Measurements from ENCODE around the gene HOXB2. TPM values are rescaled to one million over a fixed set of nuclear protein-coding genes. Genes with fewer than 3 reads are reported as not detected.

HOXB2 gene
- polyA plus RNA-seq, 2 of the 4 experiments (the other 2 are of a cell fraction): 0.65 to 2.6 TPM

- TF ChIP-seq, protein P1, sequence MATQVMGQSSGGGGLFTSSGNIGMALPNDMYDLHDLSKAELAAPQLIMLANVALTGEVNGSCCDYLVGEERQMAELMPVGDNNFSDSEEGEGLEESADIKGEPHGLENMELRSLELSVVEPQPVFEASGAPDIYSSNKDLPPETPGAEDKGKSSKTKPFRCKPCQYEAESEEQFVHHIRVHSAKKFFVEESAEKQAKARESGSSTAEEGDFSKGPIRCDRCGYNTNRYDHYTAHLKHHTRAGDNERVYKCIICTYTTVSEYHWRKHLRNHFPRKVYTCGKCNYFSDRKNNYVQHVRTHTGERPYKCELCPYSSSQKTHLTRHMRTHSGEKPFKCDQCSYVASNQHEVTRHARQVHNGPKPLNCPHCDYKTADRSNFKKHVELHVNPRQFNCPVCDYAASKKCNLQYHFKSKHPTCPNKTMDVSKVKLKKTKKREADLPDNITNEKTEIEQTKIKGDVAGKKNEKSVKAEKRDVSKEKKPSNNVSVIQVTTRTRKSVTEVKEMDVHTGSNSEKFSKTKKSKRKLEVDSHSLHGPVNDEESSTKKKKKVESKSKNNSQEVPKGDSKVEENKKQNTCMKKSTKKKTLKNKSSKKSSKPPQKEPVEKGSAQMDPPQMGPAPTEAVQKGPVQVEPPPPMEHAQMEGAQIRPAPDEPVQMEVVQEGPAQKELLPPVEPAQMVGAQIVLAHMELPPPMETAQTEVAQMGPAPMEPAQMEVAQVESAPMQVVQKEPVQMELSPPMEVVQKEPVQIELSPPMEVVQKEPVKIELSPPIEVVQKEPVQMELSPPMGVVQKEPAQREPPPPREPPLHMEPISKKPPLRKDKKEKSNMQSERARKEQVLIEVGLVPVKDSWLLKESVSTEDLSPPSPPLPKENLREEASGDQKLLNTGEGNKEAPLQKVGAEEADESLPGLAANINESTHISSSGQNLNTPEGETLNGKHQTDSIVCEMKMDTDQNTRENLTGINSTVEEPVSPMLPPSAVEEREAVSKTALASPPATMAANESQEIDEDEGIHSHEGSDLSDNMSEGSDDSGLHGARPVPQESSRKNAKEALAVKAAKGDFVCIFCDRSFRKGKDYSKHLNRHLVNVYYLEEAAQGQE (IDR thresholded peaks at IDR 0.05): no peak
- TF ChIP-seq ELK1 (IDR thresholded peaks at IDR 0.05; ENCODE audit: low read depth, low read length) (no peak), PHF8 (IDR thresholded peaks at IDR 0.05; ENCODE audit: borderline replicate concordance, low read depth) (no peak), RAD21 (conservative IDR thresholded peaks at IDR 0.05 in 1 of 2, IDR thresholded peaks at IDR 0.05 in 1 of 2) (peak; percentile 91 to 94)
Observed at GRCh38 chr17:48593840-48594537, 49.1 kb upstream of the HOXB2 start (continued).

DNA sequence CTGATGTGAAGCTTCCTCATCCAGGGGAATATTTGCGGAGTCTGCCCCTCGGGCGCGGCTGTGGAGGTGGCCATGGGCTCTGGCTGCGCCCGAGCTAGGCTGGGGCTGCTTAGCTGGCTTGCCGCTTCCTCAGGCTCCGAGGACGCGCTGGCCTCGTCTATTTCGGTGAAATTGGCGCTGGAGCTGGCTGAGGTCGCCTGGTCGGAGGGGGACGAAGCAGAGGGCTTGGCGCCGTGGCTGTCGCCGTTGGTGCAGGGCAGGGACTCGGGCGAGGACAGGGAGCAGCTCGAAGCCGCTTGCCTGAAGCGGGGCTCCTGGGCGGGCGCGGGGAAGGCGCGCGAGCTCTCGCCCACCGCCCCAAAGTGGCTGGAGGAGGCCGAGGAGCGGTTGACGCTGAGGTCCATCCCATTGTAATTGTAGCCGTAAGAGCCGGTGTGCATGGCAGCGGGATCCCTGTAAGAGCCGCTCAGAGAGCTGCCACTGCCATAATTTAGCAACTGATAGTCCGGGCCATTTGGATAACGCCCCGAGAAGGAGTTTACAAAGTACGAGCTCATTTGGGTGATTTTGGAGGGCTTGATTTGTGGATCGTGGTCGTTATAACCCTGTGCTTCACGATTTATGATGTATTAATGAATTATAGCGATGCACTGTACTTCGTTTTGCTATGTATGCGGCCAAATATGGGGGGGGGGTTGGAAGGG, 48.4 kb upstream of the HOXB2 start, which contains the start of gene HOXB5:
Gene HOXB5, minus strand, starts transcription at position 654 of the 704 bp plus-strand sequence. Its CDS starts 97 bp downstream, at position 557.
- no peak for DNase-seq (ENCODE audit: low read depth in 1 of 2, low spot score in 1 of 2)
- Histone ChIP-seq H3K27ac (peak within 1 kb of the TSS in 1 of 2 experiments; percentile 60; a peak in 4 of 6 replicates), H3K4me3 (peak within 1 kb of the TSS; percentile 22), H3K9me3 (no peaks in the 10 kb centered on the region), H3K4me1 (peaks cover 5% of the 10 kb centered on the region), H3K4me2 (peak within 1 kb of the TSS; percentile 64)
- no peak for TF ChIP-seq CBX2 (IDR thresholded peaks at IDR 0.05; ENCODE audit: borderline replicate concordance, low read depth)
- TF ChIP-seq RARB (CRISPR knock-in tag; IDR thresholded peaks at IDR 0.05): no peak
- no peak for TF ChIP-seq TP53 (CRISPR knock-in tag; IDR thresholded peaks at IDR 0.05)
- no peak for TF ChIP-seq ZSCAN20 (CRISPR knock-in tag; IDR thresholded peaks at IDR 0.05)
- TF ChIP-seq, protein P2, sequence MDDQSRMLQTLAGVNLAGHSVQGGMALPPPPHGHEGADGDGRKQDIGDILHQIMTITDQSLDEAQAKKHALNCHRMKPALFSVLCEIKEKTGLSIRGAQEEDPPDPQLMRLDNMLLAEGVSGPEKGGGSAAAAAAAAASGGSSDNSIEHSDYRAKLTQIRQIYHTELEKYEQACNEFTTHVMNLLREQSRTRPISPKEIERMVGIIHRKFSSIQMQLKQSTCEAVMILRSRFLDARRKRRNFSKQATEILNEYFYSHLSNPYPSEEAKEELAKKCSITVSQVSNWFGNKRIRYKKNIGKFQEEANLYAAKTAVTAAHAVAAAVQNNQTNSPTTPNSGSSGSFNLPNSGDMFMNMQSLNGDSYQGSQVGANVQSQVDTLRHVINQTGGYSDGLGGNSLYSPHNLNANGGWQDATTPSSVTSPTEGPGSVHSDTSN (IDR thresholded peaks at IDR 0.05): no peak
- TF ChIP-seq, protein P3, sequence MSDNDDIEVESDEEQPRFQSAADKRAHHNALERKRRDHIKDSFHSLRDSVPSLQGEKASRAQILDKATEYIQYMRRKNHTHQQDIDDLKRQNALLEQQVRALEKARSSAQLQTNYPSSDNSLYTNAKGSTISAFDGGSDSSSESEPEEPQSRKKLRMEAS (IDR thresholded peaks at IDR 0.05): no peak
- 0 out of 5 replicates have a peak, but pooled peaks of 1 of the 2 experiments have one; percentile 6 for TF ChIP-seq JUN (IDR thresholded peaks at IDR 0.05)
- TF ChIP-seq, protein P1 (IDR thresholded peaks at IDR 0.05): no peak
- TF ChIP-seq HOXB13 (CRISPR knock-in tag; IDR thresholded peaks at IDR 0.05; ENCODE audit: low read depth): no peak
- TF ChIP-seq NFE2L2 (conservative IDR thresholded peaks at IDR 0.05; ENCODE audit: low read length): no peak
- TF ChIP-seq CHD2 (IDR thresholded peaks at IDR 0.05; ENCODE audit: low read length, partially characterized antibody): no peak
- TF ChIP-seq FOSB (CRISPR knock-in tag; IDR thresholded peaks at IDR 0.05): no peak
- TF ChIP-seq MYC (IDR thresholded peaks at IDR 0.05; ENCODE audit: borderline replicate concordance, low read length): no peak
- no peak for TF ChIP-seq CHD4 (IDR thresholded peaks at IDR 0.05; ENCODE audit: borderline replicate concordance)
- TF ChIP-seq NPAS2 (CRISPR knock-in tag; IDR thresholded peaks at IDR 0.05; ENCODE audit: borderline replicate concordance): no peak
- 0 out of 2 replicates have a peak, but pooled peaks have one; percentile 15 for TF ChIP-seq HOXB5 (CRISPR knock-in tag; IDR thresholded peaks at IDR 0.05)
- 74% methylated on average over 50 of the region's 50 CpGs for WGBS (ENCODE audit: missing lambda C conversion rate)
- no peak for ATAC-seq
- POLR2A ChIA-PET: interaction anchor here (0.7 kb wide), 1 partner anchor 205 kb away, joined by 4 read pairs; no protein-coding TSS in a partner anchor
- no peak for FAIRE-seq
- CTCF ChIA-PET: interaction anchor here (0.6 to 5.9 kb wide), 50 partner anchors 16 to 568 kb away, joined by 3 to 64 read pairs (median 4); no protein-coding TSS in a partner anchor

All from A549 (cell line).